Parathyroid adenoma (tissue), 2 donors: ENCODE measurements around the gene SNTB2.

Experiments used
- H2AFZ ChIP-seq: fragments of 300-600 bp; sonication (generic); one replicate; pipeline ENCODE4 v1.7.0; 2017; ENCODE audit warnings: antibody characterized with exemption, mild to moderate bottlenecking
- H3K27ac ChIP-seq: fragments of 300-600 bp; sonication (generic); one replicate; pipeline ENCODE4 v1.7.0; 2017
- H3K27me3 ChIP-seq: fragments of 300-600 bp; sonication (generic); one replicate; pipeline ENCODE4 v1.7.0; 2017; ENCODE audit warnings: low read length; ENCODE audit not compliant: control insufficient read depth, insufficient read depth
- H3K36me3 ChIP-seq: fragments of 300-600 bp; sonication (generic); one replicate; pipeline ENCODE4 v1.7.0; 2017; ENCODE audit warnings: low read length; ENCODE audit not compliant: control insufficient read depth, insufficient read depth
- H3K4me1 ChIP-seq: fragments of 300-600 bp; sonication (generic); one replicate; pipeline ENCODE4 v1.7.0; 2017; ENCODE audit warnings: control low read depth
- H3K4me2 ChIP-seq: fragments of 300-600 bp; sonication (generic); one replicate; pipeline ENCODE4 v1.7.0; 2017; ENCODE audit warnings: low read length
- H3K4me3 ChIP-seq: fragments of 300-600 bp; sonication (generic); one replicate; pipeline ENCODE4 v1.7.0; 2017; ENCODE audit warnings: low read depth, low read length
- H3K79me2 ChIP-seq: fragments of 300-600 bp; sonication (generic); one replicate; pipeline ENCODE4 v1.7.0; 2017; ENCODE audit warnings: control low read depth
- H3K9ac ChIP-seq: fragments of 300-600 bp; sonication (generic); one replicate; pipeline ENCODE4 v1.7.0; 2017; ENCODE audit warnings: mild to moderate bottlenecking
- H3K9me3 ChIP-seq: fragments of 300-600 bp; sonication (generic); one replicate; pipeline ENCODE4 v1.7.0; 2017; ENCODE audit warnings: low read length; ENCODE audit not compliant: control insufficient read depth
- CTCF ChIP-seq: fragments of 300-600 bp; sonication (generic); IDR thresholded peaks from one replicate; pipeline ENCODE4 v1.7.0; 2017; ENCODE audit warnings: antibody characterized with exemption, mild to moderate bottlenecking
- donor health status: primary hyperparathyroidism.

SNTB2 gene

GRCh38 chr16:69270831-69271230, 83.9 kb downstream of the SNTB2 start:
- Histone ChIP-seq H3K4me2 (no peak overlapping the region), H3K27ac (no peak overlapping the region)
- no peak for TF ChIP-seq CTCF

GRCh38 chr16:69273009-69273408, 86.0 kb downstream of the SNTB2 start:
- H2AFZ ChIP-seq = no peak overlapping the region
- no peak for TF ChIP-seq CTCF
- H3K27ac ChIP-seq = no peak overlapping the region

More at GRCh38 chr16:69270831-69271230, 83.9 kb downstream of the SNTB2 start:
- Histone ChIP-seq H3K4me3 (no peak overlapping the region), H3K4me1 (no peaks in the 10 kb centered on the region), H3K36me3 (no peaks in the 10 kb centered on the region), H2AFZ (no peak overlapping the region), H3K79me2 (peaks cover 3% of the 10 kb centered on the region), H3K9me3 (no peaks in the 10 kb centered on the region), H3K27me3 (no peaks in the 10 kb centered on the region), H3K9ac (no peak overlapping the region)

GRCh38 chr16:69274699-69275235, 87.8 kb downstream of the SNTB2 start:
- no peak for TF ChIP-seq CTCF
- Histone ChIP-seq H3K4me3 (no peak overlapping the region), H3K27me3 (no peaks in the 10 kb centered on the region), H3K36me3 (no peaks in the 10 kb centered on the region), H2AFZ (no peak overlapping the region), H3K9ac (no peak overlapping the region), H3K79me2 (no peaks in the 10 kb centered on the region), H3K9me3 (no peaks in the 10 kb centered on the region), H3K4me2 (no peak overlapping the region), H3K27ac (no peak overlapping the region), H3K4me1 (no peaks in the 10 kb centered on the region)

More at GRCh38 chr16:69273009-69273408, 86.0 kb downstream of the SNTB2 start:
- Histone ChIP-seq H3K27me3 (no peaks in the 10 kb centered on the region), H3K9ac (no peak overlapping the region), H3K36me3 (no peaks in the 10 kb centered on the region), H3K9me3 (no peaks in the 10 kb centered on the region), H3K79me2 (no peaks in the 10 kb centered on the region), H3K4me3 (no peak overlapping the region), H3K4me2 (no peak overlapping the region), H3K4me1 (no peaks in the 10 kb centered on the region)

GRCh38 chr16:69276148-69277115, 89.5 kb downstream of the SNTB2 start:
- Histone ChIP-seq H2AFZ (no peak overlapping the region), H3K36me3 (no peaks in the 10 kb centered on the region), H3K4me1 (no peaks in the 10 kb centered on the region), H3K9me3 (no peaks in the 10 kb centered on the region), H3K4me2 (no peak overlapping the region), H3K4me3 (no peak overlapping the region), H3K27ac (no peak overlapping the region), H3K9ac (no peak overlapping the region), H3K27me3 (no peaks in the 10 kb centered on the region), H3K79me2 (no peaks in the 10 kb centered on the region)
- TF ChIP-seq CTCF = no peak
